Memory B cell (primary cell): ENCODE data around the gene PPM1L.

ENCODE experiments used
- ATAC-seq: fragments of 150-1000 bp; cut with Tn5 transposase; 2 replicates; pipeline ENCODE4 v1.10.0; 2021; ENCODE audit warnings: low read depth, mild to moderate bottlenecking, moderate library complexity
- DNase-seq, 2 donors: peaks; one replicate each; pipeline ENCODE4 v3.0.0; 2022; ENCODE audit warnings: low spot score in 2 of 2
- H3K27ac Mint-ChIP-seq: one replicate; pipeline ENCODE4 v1.8.0; 2022; ENCODE audit warnings: mild to moderate bottlenecking, moderate library complexity, mixed read lengths
- H3K27me3 Mint-ChIP-seq: one replicate; pipeline ENCODE4 v1.8.0; 2022; ENCODE audit warnings: mixed read lengths
- H3K36me3 Mint-ChIP-seq: one replicate; pipeline ENCODE4 v1.8.0; 2022; ENCODE audit warnings: mild to moderate bottlenecking, mixed read lengths
- H3K4me1 Mint-ChIP-seq: one replicate; pipeline ENCODE4 v1.8.0; 2022; ENCODE audit warnings: mixed read lengths
- H3K4me3 Mint-ChIP-seq: one replicate; pipeline ENCODE4 v1.8.0; 2022; ENCODE audit warnings: mild to moderate bottlenecking, moderate library complexity, mixed read lengths
- H3K9me3 Mint-ChIP-seq: one replicate; pipeline ENCODE4 v1.8.0; 2022; ENCODE audit warnings: mixed read lengths

PPM1L gene

DNA sequence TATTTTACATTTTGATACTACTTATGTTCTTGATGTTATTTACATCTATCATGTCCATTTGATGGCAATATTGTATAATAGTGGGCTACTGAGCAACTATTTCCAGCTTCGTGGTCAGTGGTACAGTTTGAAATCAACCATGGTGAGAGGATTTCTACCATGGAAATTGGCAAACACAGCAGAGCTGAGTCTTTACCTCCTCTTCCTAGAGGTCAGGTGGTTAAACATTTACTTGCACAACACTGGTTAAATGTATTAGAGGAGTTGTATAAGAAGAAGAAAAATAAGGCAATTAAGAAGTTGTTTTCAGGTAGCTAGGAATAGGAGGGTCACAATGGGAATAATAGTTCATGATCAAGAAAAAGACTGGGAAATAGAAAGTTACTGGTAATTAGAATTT, 7.2 kb upstream of the PPM1L start:
- Mint-ChIP-seq H3K4me3 (no peak overlapping the region), H3K27ac (no peak overlapping the region), H3K27me3 (peaks cover 8% of the 10 kb centered on the region), H3K9me3 (no peaks in the 10 kb centered on the region), H3K36me3 (peaks cover 2% of the 10 kb centered on the region), H3K4me1 (no peaks in the 10 kb centered on the region)
- no peak for DNase-seq
- no peak for ATAC-seq

DNA sequence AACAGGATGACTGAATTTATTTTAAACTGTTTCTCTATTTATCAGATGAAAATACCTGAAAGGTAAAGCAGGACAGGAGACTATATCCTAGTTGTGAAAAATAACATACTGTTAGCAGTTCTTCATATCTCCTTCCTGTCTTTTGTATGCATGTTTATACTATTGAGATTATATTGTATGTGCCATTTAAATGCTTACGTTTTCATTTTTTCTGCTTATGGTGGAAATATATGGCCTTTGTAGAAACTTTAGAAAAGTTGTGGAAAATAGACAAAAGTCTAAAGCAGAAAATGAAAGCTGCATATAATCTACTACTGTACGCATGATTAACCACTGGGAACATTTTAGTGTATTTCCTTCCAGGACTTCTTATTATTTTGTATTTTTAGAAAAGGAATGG, 2.1 kb upstream of the PPM1L start:
- Mint-ChIP-seq H3K27me3 (no peaks in the 10 kb centered on the region), H3K9me3 (no peaks in the 10 kb centered on the region), H3K36me3 (no peaks in the 10 kb centered on the region), H3K4me3 (peak overlapping the region; percentile 96), H3K27ac (no peak overlapping the region), H3K4me1 (peaks cover 23% of the 10 kb centered on the region)
- no peak for ATAC-seq
- DNase-seq = no peak

DNA sequence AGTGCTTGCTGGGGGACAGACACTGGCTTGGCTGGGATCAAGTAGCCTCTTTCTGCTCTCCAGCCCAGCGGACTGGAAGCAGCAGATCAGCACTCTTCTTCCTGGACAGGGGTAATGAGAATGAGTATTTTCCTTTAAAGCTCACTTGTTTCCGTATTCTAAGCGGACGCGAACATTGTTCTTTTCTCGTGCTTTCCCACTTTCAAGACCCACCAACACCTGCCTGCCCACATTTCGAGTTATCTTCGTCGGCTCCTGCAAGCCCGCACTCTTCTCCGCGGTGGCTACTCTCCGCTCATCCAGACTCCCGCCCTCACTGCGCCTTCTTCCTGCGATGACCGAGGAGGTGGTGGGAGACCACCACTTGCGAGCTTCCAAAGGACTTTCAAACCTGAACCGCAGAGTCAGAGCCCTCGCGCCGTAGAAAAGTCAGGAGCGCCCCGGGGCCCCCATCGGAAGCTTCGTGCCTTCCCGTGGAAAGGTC, 1.6 kb upstream of the PPM1L start:
- Mint-ChIP-seq H3K27me3 (no peaks in the 10 kb centered on the region), H3K27ac (peak overlapping the region; percentile 76), H3K4me1 (peaks cover 23% of the 10 kb centered on the region), H3K36me3 (no peaks in the 10 kb centered on the region), H3K4me3 (peak overlapping the region; percentile 96), H3K9me3 (no peaks in the 10 kb centered on the region)
- DNase-seq = no peak
- ATAC-seq = no peak

DNA sequence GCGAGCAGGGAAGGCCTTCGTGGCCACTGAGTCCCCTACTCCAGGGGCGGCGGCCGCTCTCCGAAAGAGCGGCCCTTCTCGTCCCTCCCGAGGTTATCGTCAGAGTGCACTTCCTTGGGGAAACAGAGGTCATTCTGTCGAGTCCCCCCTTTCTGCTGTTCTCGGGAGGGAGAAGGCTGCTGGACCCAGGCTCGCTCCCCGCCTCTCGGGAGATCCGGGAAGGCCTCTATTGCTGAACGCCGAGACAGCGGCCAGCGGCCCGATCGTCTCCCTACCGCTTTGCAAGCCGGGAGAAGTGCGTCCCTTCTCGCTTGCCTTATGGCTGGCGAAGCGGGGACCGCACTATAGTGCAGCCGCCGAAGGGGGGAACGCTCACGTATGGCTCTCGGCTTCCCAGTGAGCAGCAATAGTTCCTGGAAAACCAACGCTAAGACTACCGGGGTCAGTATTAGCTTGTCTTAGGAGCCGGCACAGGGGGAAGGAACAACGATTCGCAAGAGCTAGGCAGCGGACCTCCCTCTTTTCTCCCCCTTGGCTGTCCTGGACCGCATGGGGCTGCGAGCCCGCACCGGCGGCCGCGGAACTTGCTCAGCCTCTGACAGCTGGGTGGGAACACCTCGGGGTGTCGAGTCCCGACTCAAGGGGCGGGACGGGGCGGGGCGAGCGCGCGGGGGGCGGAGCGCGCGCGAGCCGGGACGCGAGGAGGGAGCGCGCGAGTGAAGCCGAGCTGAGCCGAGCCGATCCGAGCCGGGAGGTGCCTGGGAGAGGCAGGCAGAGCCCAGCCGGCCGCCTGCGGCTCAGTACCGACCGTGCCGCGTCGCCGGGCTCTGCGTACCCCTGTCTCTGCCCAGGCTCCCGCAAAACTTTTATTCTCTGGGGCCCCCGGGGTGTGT, 930 bp upstream of the PPM1L start:
- Mint-ChIP-seq H3K4me3 (peak overlapping the region; percentile 96), H3K27me3 (no peaks in the 10 kb centered on the region), H3K9me3 (no peaks in the 10 kb centered on the region), H3K27ac (peak overlapping the region; percentile 76), H3K4me1 (peaks cover 23% of the 10 kb centered on the region), H3K36me3 (no peaks in the 10 kb centered on the region)
- peak; percentile 75 for ATAC-seq
- peak; percentile 77 to 80 for DNase-seq

DNA sequence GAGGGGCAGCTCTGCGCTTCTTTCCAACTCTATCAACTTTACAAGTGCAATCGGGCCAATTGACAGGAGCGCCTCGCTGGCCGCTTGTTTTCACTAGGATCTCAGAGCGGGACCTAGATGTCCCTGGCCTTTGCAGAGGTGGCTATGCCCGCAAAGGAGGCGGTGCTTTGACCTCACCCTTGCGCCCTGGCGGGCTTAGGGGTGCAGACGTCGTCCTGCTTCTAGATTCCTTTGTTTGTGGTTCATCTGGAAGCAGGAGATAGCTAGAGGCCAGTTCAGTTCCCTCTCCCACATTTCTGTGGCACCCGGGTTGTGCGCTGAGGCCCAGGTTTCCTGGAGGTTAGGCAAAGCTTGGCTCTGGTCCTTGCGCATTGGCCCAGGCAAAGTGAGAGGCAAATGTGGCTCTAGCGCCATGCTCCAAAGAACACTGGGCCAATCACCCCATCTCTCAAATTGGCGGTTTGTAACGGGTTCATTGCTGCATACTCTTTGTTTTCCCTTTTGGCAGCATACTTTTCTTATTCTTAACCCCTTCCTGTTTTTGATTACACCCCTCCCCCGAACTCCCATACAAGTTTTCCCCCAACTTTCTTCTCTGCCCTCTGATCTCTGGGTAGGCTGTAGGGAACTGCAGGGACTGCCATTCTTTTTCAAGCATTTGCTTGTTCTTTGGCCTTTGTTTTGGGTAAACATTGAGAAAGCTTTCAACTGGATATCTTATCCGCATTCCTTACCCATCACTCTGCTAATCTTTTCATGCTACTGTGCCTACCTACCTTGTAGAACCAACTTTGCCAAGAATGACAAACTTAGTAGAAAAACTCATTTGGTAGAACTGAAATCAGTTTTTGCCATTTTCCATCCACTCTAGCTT, 1.4 kb downstream of the PPM1L start:
- no peaks in the 10 kb centered on the region for H3K9me3 Mint-ChIP-seq
- peaks cover 23% of the 10 kb centered on the region for H3K4me1 Mint-ChIP-seq
- H3K36me3 Mint-ChIP-seq = no peaks in the 10 kb centered on the region
- DNase-seq = peak in 1 of 2 donors; percentile 12
- H3K27me3 Mint-ChIP-seq = no peaks in the 10 kb centered on the region
- no peak for ATAC-seq
- H3K27ac Mint-ChIP-seq = no peak overlapping the region
- H3K4me3 Mint-ChIP-seq = peak overlapping the region; percentile 96

DNA sequence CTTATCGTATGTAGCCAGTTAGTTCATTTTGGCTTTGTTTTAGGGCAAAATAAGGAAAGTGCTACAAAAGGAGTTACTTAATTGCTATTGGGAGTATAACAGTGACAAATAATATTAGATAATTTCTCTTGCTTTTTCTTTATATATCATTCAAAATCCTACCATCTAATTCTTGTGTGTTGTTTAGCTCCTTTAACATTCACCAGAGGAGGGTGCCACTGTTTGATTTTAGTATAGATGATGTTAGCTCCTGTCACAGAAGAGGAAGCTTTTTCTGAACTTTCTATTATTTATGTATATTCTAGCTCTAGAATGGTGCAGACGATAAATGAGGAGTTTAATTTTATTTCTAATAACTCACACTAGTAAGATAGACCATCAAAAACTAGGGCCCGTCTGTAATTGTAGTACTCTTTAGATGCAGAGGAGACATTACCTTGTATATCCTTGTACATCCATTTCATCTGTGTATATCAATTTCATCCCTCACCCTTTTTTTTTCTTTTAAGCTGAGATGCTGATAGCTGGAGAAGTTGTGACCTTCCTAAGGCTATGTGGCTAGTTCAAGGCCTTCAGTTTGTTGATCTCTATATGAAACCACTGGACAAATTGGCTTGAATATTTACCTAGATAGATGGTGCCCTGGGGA, 3.0 kb downstream of the PPM1L start:
- Mint-ChIP-seq H3K4me1 (peaks cover 21% of the 10 kb centered on the region), H3K9me3 (no peaks in the 10 kb centered on the region), H3K27me3 (no peaks in the 10 kb centered on the region), H3K36me3 (no peaks in the 10 kb centered on the region), H3K4me3 (no peak overlapping the region), H3K27ac (no peak overlapping the region)
- ATAC-seq = no peak
- DNase-seq = no peak

DNA sequence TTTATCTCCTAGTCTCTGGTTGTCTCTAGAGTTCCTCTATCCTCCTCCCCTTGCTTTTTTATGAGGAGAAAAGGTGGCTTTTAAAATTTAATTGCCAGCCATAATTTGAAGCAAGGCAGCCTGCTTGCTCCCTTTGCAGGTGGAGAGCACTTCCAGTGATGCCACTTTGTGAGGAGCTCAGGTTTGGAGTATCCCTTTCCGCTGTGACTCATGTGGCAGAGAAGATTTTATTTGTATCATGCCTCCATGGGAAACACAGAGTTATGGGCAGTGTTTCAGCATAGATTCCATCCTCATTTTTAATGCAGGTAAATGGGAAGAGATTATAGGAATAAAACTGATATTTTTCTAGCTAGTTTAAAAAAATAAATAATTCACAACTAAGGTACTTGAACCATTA, 7.0 kb downstream of the PPM1L start:
- H3K36me3 Mint-ChIP-seq = no peaks in the 10 kb centered on the region
- H3K4me1 Mint-ChIP-seq = no peaks in the 10 kb centered on the region
- ATAC-seq (no peak), DNase-seq (no peak)
- no peaks in the 10 kb centered on the region for H3K9me3 Mint-ChIP-seq
- H3K27ac Mint-ChIP-seq = no peak overlapping the region
- H3K27me3 Mint-ChIP-seq = no peaks in the 10 kb centered on the region
- no peak overlapping the region for H3K4me3 Mint-ChIP-seq

DNA sequence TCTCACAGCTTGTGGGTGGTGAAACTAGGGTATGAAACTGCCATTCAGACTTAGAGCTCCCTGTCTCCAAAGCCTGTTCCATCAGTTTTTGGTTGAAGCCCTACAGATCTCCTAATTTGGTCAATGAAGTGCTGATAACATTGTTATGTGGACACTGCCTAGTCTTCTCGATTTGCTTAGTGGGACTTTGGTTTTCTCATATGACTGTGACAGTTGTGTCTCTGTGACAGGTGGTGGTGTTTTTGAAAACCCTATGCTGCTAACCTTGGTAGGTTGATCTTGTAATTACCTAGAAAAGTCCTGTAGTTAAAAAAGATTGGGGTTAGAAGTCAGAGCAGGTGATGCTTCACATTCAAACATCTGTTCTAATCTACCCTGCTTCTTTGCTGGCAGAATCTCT, 9.2 kb downstream of the PPM1L start:
- no peaks in the 10 kb centered on the region for H3K36me3 Mint-ChIP-seq
- H3K9me3 Mint-ChIP-seq = no peaks in the 10 kb centered on the region
- H3K27ac Mint-ChIP-seq = no peak overlapping the region
- no peak for DNase-seq
- ATAC-seq = no peak
- no peak overlapping the region for H3K4me3 Mint-ChIP-seq
- no peaks in the 10 kb centered on the region for H3K27me3 Mint-ChIP-seq
- no peaks in the 10 kb centered on the region for H3K4me1 Mint-ChIP-seq

DNA sequence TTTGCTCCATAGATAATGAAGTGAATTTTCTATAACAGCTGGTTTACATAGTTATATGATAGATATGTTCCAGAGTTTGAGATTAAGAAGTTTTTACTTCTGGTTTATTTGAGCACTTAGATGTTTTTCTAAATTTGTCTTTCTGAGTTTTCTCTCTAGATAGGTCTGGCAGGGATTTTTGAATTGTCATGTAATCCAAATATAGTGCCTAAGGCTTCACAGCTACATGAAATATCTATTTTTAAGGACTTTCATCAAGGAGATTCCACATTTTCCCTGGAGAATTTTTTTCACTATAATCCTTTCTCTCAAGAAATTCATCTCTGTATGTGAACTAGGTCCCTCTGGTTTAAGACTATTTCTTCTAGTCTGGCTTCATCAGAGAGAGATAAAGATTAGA, 12.0 kb downstream of the PPM1L start:
- Mint-ChIP-seq H3K27me3 (no peaks in the 10 kb centered on the region), H3K4me3 (no peak overlapping the region), H3K4me1 (no peaks in the 10 kb centered on the region), H3K36me3 (no peaks in the 10 kb centered on the region), H3K27ac (no peak overlapping the region), H3K9me3 (no peaks in the 10 kb centered on the region)
- ATAC-seq (no peak), DNase-seq (no peak)

DNA sequence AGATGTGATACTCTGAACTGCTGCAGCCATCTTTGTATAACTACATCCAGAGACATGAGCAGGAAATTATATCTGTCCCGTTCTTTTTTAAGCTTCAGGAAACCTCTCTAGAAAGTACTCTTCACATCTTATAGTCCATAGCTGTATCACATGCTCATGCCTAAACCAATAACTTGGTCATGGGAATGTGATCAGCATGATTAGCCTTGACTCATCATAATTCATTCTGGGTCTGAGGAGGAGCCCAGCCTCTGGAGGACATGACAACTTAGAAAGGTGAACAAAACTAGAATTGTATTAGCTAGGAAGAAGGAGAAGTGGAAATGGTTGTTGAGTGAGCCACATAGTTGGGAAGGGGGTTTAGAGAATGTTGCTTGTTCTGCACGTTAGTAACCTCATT, 12.9 kb downstream of the PPM1L start:
- H3K4me1 Mint-ChIP-seq = peaks cover 4% of the 10 kb centered on the region
- no peak for ATAC-seq
- no peaks in the 10 kb centered on the region for H3K9me3 Mint-ChIP-seq
- no peaks in the 10 kb centered on the region for H3K36me3 Mint-ChIP-seq
- H3K4me3 Mint-ChIP-seq = no peak overlapping the region
- DNase-seq = no peak
- no peaks in the 10 kb centered on the region for H3K27me3 Mint-ChIP-seq
- no peak overlapping the region for H3K27ac Mint-ChIP-seq

DNA sequence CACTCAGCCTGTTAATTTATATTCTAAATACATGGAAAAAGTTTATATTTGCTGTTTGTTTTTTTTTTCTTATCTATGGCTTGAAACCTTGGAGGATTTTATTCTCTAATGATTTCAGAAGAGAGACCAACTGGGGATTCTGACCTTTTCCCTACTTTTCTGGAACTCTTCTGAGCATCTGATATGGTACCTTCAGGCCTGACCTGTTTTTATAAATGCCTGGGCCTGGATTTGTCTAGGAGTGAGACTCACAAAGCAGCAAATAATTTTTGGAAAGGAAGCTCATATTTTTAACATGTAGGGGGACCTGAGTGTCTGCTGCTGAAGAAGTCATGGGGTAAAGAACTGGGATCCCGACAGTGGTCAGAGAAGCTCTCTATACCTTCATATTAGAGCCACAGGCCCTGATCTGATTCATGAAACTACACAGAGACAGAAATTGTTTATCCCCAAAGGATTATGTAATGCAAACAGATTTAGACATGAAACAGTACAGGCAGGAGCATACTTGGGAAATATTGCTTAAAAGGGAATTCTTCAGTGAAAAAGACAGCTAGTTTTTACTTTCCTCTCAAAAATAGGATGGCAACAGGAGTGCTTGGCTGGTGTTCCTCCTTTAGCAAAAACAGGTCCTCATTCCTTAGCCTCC, 15.9 kb downstream of the PPM1L start:
- ATAC-seq = no peak
- Mint-ChIP-seq H3K4me1 (peaks cover 6% of the 10 kb centered on the region), H3K9me3 (no peaks in the 10 kb centered on the region), H3K4me3 (no peak overlapping the region), H3K27me3 (no peaks in the 10 kb centered on the region), H3K27ac (no peak overlapping the region), H3K36me3 (no peaks in the 10 kb centered on the region)
- DNase-seq = no peak

DNA sequence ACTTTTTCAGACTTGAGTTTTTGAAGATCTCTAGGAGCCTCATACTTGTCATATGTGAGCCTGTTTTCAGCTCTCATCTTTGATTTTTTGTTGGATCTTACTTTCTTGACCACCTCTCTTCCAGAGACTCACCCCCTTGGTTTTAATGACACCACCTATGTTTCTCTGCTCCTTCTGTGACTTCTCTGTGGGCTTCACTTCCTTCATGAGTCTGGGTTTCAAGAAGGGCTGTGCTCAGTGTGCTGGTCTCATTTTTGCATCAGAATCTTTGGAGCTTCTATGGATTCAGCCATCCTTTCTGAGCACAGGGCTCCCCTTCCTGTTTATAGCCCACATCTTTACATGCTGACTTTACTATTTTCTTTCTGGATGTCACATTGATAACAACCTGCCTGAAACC, 17.7 kb downstream of the PPM1L start:
- DNase-seq = no peak
- Mint-ChIP-seq H3K4me1 (peaks cover 6% of the 10 kb centered on the region), H3K27me3 (no peaks in the 10 kb centered on the region), H3K36me3 (no peaks in the 10 kb centered on the region), H3K27ac (no peak overlapping the region), H3K9me3 (no peaks in the 10 kb centered on the region), H3K4me3 (no peak overlapping the region)
- no peak for ATAC-seq

DNA sequence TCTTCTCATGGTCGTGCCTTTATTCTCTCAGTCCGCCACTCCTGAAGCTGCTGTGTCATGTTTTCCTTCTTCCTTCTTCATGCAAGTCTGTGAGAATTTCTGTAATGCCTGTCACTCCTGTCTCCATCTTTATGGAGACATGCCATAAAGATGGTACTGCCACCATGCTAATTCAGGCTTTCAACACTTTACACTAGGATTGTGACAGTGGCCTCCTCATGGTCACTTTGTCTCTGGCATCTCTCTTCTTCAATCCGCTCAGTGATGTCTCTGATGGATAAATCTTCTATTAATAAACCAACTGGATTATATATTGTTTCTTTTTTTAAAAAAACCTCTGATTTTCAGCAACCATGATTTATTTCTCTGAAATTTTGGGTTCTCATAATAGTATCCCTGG, 18.1 kb downstream of the PPM1L start:
- no peak for ATAC-seq
- H3K27me3 Mint-ChIP-seq = no peaks in the 10 kb centered on the region
- DNase-seq = no peak
- no peak overlapping the region for H3K27ac Mint-ChIP-seq
- no peaks in the 10 kb centered on the region for H3K9me3 Mint-ChIP-seq
- peaks cover 6% of the 10 kb centered on the region for H3K4me1 Mint-ChIP-seq
- H3K36me3 Mint-ChIP-seq = no peaks in the 10 kb centered on the region
- H3K4me3 Mint-ChIP-seq = no peak overlapping the region
